Activated CD4-positive, CD25-positive, alpha-beta regulatory T cell treated with anti-CD3 and anti-CD28 coated beads, Interleukin-2, amount 50 U/mL, for 72 hours (primary cell): ENCODE measurements around the gene ADGRG1.

Experiments
- DNase-seq: peaks from one replicate; pipeline ENCODE4 v3.0.0; 2021

Gene ADGRG1

DNA sequence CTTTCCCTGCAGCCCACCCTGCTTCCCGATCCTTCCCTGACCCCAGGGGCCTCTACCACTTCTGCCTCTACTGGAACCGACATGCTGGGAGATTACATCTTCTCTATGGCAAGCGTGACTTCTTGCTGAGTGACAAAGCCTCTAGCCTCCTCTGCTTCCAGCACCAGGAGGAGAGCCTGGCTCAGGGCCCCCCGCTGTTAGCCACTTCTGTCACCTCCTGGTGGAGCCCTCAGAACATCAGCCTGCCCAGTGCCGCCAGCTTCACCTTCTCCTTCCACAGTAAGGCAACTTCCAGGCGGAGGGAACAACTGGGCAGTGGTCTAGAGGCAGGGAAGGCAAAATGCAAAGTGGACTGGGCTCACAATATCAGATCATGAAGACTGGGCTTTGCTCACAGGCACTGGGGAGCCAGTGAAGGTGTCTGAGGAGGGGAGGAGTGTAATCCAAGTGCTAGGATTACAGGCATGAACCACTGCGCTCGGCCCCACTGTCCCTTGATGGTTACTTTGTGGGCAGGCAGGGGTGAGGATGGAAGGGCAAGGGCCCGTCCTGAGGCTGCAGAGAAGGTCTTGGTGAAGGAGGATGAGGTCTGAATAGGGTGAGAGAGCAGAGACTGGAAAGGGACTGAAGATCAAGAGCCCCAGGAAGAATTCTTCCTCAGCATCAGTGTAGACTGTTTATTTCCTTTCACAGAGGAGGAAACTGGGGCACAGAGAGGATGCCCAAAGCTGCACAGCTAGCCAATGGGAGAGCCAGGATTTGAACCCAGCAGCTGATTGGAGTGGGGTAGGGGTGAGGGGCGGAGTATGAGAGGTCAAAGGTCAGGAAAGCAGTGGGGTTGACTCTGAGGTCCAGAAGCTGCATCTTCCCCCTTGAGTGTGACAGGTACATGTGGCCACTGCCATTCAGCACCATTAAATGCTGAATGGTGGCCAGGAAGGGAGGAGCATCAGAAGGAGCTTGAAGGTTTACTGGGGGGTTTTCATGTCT, 23.2 kb downstream of the ADGRG1 start:
- DNase-seq, result no peak

DNA sequence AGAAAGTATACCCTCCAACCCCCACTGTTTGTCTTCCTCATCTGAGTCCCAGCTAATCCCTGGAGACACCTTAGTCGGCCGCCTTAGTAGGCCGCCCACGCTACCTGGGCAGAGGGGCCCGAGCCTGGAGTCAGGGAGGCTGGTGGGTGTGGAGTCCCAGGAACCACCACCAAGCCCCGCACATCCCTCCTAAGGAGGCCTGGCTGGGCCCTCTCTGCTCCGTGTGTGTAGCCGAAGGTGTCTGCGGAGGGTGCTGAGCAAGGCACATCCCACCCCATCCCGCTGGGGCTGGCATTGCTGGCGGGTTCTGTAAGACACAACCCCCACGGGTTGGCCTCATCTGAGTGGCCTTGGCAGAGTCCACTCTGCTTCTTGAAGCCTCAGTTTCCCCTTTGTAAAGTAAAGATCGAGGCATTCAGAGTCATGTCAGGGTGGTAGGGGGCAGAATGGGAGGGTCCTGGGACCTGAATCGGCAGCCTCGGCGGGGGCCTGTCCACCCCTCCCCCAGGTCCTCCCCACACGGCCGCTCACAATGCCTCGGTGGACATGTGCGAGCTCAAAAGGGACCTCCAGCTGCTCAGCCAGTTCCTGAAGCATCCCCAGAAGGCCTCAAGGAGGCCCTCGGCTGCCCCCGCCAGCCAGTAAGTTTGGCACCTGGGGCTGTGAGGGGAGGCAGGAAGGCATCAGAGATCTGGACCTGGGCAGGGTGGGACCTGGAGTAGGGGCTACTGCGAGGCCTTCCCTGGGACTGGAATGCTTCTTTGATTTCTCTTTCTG, 24.5 kb downstream of the ADGRG1 start:
- DNase-seq, result no peak

DNA sequence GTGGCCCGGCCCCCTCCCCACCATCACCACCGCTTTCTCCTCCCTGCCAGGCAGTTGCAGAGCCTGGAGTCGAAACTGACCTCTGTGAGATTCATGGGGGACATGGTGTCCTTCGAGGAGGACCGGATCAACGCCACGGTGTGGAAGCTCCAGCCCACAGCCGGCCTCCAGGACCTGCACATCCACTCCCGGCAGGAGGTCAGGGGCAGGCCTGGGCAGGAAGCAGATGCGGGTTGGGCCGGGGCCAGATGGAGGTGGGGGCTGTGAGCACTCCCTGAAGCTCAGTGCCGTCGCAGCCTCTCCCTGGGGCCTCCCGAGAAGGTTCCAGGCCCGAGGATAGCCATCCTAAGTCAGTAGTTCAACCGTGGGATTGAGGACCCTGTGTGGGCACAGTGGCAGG, 25.5 kb downstream of the ADGRG1 start:
- no peak for DNase-seq

DNA sequence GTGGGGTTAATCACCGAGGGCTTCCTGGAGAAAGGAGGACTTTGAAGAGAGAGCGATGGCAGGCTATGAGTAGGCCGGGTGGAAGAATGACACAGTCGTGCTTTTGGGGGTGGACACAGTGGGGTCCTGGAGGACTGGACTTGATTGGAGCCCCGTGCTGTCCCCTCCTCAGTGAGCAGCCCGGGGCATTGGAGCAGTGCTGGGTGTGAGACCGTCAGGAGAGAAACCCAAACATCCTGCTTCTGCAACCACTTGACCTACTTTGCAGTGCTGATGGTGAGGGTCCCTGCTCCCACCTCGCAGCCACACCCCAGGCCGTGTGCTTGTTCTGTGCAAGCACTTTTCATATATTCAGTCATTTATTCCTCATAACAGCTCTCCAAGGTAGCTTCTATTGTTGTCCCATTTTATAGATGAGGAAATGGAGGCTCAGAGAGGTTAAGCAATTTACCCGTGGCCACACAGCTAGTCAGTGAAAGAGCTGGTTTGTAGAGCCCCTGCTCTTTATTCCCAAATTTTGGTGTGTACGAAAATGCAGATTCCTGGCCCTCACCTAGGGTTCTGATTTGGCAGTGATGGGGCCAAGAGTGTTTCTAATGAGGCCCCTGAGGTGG, 28.0 kb downstream of the ADGRG1 start:
- no peak for DNase-seq

DNA sequence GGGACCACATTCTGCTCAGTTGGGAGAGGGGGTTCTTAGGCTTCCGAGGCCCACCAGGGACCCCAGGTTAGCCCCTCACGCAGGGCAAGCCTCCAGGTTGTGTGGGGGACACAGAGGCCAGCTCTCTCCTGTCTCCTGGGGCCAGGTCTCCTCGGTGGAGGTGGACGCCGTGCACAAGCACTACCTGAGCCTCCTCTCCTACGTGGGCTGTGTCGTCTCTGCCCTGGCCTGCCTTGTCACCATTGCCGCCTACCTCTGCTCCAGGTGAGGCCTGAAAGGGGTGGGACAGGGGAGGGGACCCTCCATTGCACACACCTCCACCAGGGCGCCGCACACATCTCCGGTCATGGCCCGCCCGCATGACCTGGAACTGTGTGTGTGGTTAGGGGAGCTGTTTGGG, 28.8 kb downstream of the ADGRG1 start:
- DNase-seq, result no peak

DNA sequence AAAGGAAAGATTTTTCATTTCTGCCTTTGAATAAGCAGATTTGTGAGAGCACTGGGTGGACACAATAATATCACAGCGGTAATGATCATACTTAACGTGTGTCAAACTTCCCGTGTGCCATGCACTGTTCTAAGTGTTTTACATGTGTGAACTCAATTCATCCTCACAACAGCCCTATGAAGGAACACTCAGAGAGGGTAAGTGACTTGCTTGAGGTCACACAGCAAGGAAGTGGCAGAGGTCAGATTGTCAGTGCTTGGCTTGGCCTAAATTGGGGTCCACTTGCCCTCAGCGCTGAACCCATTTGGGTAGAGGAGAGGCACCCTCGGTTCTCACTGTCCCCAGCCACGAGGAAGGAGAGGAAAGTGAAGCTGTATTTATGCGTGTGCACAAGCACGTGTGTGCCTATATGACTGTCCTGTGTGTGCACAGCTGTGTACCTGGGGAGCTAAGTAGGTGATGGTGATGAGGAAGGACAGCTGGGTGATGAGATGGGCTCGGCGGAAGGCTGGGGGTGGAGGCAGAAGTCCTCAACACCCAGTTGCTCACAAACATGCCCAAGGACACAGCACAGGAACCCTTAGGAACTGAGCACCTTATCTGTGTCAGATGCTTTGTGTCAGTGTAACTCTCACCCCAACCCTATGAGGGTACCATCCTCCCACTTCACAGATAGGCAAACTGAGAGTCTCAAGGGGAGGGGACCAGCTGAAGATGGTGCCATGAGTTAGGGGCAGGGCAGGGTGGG, 29.9 kb downstream of the ADGRG1 start:
- no peak for DNase-seq

DNA sequence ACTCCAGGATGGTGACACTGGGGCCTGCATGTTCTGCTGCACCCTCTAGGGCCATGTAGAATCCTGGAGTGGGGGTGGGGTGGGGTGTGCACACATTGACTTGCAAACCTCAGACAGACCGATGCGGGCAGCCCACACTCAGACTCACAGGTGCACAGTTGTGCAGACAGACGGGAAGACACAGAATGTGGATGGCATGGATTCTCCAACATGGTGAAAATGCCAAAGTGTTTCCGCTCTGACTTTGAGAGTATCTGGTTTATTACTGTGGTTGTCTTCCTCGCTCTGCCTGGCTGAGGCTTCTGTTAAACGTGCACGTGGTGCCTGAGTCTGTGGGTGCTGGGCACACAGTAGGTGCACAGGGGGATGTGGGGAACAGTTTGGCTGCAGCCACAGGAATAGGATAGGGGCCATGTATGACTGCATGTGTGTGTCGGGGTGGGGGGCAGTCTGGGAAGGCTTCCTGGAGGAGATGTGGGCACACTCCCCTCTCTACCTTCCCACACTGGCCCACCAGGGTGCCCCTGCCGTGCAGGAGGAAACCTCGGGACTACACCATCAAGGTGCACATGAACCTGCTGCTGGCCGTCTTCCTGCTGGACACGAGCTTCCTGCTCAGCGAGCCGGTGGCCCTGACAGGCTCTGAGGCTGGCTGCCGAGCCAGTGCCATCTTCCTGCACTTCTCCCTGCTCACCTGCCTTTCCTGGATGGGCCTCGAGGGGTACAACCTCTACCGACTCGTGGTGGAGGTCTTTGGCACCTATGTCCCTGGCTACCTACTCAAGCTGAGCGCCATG, 30.6 kb downstream of the ADGRG1 start:
- DNase-seq, result no peak

DNA sequence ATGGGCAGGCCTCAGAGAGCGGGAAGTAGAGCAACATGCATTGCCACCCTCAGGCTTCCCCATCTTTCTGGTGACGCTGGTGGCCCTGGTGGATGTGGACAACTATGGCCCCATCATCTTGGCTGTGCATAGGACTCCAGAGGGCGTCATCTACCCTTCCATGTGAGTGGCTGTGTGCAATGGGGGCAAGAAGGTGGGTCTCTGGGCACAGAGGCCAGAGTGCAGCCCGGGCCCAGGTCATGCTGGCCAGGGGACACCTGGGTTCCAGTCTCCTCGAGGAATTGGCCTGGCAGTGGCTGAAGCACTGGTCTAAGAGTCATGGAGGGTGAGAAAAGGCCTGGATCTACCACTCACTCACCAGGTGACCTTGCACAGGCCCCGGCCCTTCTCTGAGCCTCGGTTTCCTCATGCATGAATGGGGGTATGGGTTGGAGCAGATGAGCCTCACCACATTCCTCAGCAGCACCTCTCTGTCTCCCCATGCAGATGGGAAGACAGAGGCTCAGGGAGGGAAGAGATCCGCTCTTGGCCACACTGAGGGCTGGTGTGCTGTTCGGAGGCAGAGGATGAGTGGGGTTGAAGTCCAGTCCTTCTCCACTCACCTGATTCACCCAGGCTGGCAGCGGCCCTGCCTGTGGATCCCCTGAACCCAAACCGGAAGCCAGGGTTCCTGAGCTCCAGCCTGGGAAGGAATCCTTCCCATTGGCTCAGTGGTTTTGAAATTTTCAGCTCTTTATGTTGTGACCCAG, 32.5 kb downstream of the ADGRG1 start:
- no peak for DNase-seq

DNA sequence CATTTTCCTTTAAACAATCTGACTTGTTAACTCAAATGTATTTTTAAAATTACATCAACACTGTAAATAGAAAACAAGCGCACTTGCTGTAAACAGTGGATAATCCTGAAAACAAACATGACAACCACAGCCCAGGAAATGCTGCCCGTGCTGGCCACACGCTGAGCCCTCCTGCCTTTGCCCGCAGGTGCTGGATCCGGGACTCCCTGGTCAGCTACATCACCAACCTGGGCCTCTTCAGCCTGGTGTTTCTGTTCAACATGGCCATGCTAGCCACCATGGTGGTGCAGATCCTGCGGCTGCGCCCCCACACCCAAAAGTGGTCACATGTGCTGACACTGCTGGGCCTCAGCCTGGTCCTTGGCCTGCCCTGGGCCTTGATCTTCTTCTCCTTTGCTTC, 33.1 kb downstream of the ADGRG1 start:
- no peak for DNase-seq

DNA sequence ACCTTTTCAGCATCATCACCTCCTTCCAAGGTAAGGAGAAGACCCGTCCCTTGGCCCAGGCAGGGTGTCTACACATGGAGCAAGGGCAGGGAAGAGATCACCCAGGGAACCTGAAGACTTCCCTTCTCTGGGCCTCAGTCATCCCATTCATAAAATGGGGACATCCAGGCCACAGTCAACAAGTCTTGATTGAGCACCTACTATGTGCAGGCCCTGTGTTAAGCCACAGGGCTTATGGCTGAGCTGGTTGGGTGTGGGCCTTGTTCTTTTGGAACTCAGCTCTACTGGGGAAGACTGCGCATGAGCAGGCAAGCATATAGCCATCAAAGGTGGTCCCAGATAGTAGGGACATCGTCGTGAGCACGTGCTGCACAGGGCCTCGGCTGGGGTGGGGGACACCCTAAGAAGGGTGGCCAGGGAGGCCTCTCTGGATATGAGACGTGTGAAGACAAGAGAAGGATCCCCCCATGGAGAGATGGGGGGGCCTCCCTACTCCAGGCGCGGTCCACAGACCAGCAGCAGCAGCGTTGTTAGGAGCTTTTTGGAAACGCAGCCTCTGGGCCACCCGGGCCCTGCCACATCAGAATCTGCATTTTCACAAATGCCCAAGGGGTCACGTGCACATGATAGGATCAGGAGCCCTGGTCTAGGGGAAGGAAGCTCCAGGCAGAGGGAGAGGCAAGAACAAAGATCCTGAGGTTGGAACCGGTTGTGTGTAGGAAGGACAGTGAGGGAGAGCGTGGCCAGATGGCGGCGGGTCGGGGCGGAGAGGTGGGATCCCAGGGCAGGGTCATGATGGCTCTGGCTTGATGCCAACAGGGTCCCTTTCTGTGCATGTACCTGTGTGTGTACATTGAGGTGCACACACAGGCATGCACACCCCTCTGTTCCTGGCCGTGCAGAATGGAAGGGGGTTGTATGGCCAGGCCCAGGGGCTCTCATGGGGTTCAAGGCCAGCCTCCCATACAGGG, 33.8 kb downstream of the ADGRG1 start:
- DNase-seq, result no peak

DNA sequence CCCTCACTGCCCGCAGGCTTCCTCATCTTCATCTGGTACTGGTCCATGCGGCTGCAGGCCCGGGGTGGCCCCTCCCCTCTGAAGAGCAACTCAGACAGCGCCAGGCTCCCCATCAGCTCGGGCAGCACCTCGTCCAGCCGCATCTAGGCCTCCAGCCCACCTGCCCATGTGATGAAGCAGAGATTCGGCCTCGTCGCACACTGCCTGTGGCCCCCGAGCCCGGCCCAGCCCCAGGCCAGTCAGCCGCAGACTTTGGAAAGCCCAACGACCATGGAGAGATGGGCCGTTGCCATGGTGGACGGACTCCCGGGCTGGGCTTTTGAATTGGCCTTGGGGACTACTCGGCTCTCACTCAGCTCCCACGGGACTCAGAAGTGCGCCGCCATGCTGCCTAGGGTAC, 35.0 kb downstream of the ADGRG1 start:
- DNase-seq, result no peak

DNA sequence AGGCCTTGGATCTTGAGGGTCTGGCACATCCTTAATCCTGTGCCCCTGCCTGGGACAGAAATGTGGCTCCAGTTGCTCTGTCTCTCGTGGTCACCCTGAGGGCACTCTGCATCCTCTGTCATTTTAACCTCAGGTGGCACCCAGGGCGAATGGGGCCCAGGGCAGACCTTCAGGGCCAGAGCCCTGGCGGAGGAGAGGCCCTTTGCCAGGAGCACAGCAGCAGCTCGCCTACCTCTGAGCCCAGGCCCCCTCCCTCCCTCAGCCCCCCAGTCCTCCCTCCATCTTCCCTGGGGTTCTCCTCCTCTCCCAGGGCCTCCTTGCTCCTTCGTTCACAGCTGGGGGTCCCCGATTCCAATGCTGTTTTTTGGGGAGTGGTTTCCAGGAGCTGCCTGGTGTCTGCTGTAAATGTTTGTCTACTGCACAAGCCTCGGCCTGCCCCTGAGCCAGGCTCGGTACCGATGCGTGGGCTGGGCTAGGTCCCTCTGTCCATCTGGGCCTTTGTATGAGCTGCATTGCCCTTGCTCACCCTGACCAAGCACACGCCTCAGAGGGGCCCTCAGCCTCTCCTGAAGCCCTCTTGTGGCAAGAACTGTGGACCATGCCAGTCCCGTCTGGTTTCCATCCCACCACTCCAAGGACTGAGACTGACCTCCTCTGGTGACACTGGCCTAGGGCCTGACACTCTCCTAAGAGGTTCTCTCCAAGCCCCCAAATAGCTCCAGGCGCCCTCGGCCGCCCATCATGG, 35.7 kb downstream of the ADGRG1 start:
- DNase-seq, result no peak

DNA sequence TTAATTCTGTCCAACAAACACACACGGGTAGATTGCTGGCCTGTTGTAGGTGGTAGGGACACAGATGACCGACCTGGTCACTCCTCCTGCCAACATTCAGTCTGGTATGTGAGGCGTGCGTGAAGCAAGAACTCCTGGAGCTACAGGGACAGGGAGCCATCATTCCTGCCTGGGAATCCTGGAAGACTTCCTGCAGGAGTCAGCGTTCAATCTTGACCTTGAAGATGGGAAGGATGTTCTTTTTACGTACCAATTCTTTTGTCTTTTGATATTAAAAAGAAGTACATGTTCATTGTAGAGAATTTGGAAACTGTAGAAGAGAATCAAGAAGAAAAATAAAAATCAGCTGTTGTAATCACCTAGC, 36.2 kb downstream of the ADGRG1 start:
- no peak for DNase-seq

DNA sequence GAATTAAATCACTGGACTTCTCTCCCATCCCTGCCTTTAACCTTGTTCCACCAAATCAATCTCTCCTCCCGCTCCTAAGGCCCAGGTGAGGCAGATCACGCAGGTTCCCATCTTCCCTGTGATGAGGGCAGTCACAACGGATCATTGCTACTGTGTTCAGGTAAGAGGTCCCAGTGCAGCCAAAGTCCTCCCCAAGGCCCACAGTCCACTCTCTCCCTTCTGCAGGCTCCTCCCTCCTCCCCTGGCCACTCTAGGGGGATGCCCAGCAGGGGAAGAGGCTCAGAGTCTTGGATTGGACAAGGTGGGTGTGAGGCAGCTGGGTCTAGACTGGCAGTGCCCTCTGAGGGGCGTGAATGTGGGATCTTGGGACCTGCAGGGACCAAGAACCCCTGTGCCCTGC, 37.1 kb downstream of the ADGRG1 start:
- DNase-seq, result no peak

DNA sequence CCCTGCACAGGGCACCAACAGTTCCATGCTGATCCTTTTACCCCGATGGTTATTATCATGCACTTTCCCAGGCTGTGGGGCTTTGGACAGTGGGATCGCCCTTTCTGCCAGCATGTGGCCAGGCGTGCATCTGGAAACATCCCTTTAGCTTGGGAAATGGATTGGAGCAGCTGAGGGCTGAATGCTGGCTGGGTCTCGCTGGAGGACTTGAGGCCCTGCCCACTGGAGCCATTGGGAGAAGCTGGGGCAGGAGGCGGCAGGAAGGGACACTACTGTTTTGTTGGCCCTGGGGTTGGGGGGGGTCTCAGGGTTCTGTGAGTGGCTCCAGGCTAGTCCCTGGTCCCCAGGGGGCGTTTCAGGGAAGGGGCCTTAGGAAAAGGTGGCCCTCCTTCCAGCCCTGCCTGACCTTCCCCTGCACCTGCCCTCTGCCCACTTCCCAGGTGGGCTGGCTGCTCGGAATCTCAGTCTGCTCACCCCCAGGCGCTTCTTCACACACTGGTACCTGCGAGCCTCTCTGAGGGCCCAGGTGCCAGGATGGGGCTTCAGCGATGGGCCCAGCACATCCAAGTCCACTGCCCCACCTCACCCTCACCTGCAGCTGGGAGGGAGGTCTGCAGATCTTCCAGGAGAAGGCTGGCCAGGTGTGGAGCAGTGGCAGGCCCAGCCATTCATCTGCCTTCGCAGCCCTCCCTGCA, 38.1 kb downstream of the ADGRG1 start:
- no peak for DNase-seq

DNA sequence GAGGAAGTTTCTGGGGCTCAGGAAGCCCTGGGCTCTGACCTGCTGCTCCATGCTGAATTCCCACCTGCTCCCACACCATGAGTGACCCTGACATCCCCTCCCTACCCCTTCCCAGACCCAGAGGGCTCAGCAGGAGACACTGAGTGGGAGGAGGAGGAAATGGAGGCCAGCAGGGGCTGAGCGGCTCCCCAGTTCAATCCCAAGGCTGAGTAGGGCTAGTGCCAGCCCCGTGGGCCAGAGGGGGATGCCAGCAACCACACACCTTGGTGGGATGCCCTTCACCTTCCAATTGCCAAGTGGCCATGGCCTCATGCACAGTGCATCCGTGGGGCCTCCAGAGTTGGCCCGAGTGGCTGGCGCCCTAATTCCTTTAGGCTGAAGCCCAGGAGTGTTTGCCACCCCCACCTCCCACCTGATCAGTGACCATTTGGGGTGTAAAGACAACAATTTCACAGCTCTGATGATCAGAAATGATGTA, 38.7 kb downstream of the ADGRG1 start:
- DNase-seq, result no peak

DNA sequence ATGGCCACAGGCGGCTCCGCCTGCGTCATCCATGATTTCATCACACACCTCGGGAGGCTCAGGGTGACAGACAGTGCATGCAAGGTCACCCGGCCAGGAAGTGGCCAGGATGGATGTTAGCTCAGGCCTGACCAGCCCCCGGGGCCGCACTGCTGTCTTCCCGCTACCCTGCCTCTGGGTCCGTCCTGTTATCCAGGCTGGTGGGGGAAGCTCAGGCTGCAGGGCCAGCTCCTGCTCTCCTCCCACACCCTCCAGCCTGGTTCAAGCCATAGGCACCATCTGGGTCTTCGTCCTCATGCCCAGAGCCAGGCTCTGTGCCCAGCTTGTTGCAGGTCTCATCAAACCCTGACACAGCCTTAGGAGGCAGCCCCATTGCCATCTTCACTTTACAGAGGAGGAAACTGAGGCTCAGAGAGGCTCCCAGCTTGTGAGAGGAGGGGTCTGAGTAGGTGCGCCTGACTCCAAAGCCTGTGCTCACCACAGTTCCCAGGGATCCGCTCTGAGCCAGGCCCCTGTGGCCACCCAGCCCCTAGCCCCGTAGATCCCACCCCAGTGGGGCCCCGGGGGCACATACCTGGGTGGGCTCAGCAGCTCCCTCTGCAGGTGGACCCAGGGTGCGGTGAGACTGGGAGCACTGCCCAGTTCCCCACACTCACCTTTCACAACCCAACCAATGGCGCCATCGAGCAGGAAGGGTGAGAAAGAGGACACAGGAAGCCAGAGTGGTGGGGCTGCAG, 39.3 kb downstream of the ADGRG1 start:
- no peak for DNase-seq

DNA sequence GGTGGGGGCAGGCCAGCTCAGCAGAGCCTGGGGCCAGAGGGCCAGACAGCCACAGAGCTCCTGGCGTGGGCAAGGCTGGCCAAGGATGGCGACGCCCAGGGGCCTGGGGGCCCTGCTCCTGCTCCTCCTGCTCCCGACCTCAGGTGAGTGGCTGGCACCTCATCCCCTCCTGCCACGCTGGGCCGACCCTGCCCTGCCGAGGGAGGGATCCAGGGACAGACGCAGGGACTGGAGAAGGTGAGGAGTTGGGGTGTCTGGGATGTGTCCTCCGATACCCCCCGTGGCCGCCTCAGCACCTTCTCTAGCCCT, 39.8 kb downstream of the ADGRG1 start, which contains the start of gene ADGRG3:
TSS of gene ADGRG3 (plus strand) at position 44 of the 309 bp plus-strand sequence. CDS start at position 86, 42 bp downstream.
- no peak for DNase-seq
